ENCODE measurements around the gene MAD2L1BP. TPM values are rescaled to one million over a fixed set of nuclear protein-coding genes. Genes with fewer than 3 reads are reported as not detected.

Gene MAD2L1BP
- total RNA-seq, 6 donors from 2014 or later = 16.8 to 66.4 (median 24.9) TPM

GRCh38 chr6:43689421-43689820 lies 53.8 kb downstream of the MAD2L1BP start:
- Histone ChIP-seq H3K4me3 (no peak overlapping the region), H3K9me3 (no peaks in the 10 kb centered on the region), H3K27me3 (no peaks in the 10 kb centered on the region), H3K36me3 (no peaks in the 10 kb centered on the region), H3K4me1 (peaks cover 15 to 23% (median 20%) of the 10 kb centered on the region in 4 donors), H3K27ac (no peak overlapping the region)
- DNase-seq (no peak), ATAC-seq (ENCODE audit: low FRiP score in 2 of 2) (no peak)
- TF ChIP-seq POLR2A (IDR thresholded peaks at IDR 0.05) (no peak), POLR2AphosphoS5 (IDR thresholded peaks at IDR 0.05) (no peak), CTCF (IDR thresholded peaks at IDR 0.05) (no peak), EP300 (IDR thresholded peaks at IDR 0.05) (no peak)
- 56 to 60% methylated on average over 2 of the region's 2 CpGs for WGBS, 2 donors

Other genes starting within 250 kb of the MAD2L1BP start
- 10 to 100 TPM; 18.8 to 75.4 (median 34.2) TPM for gene ABCC10, start 208.3 kb upstream of the MAD2L1BP start, total RNA-seq
- 1 to 10 TPM in 2 of 6 donors, under 1 TPM in 2, not detected in 2; 0.34 to 2.4 (median 1.2) TPM for gene DLK2, start 180.3 kb upstream of the MAD2L1BP start, total RNA-seq
- gene TJAP1, start 158.3 kb upstream of the MAD2L1BP start, total RNA-seq = 10 to 100 TPM; 22.2 to 57.6 (median 31.1) TPM
- 1 to 10 TPM in 5 of 6 donors, under 1 TPM in 1; 0.34 to 3.4 (median 2.5) TPM for gene LRRC73, start 125.5 kb upstream of the MAD2L1BP start, total RNA-seq
- gene YIPF3, start 118.9 kb upstream of the MAD2L1BP start, total RNA-seq = 100 to 1,000 TPM; 103 to 170 (median 125) TPM
- gene POLR1C, start 118.8 kb upstream of the MAD2L1BP start, total RNA-seq = 10 to 100 TPM; 14.2 to 41.4 (median 24.5) TPM
- gene XPO5, start 59.8 kb upstream of the MAD2L1BP start, total RNA-seq = 10 to 100 TPM; 17.9 to 48.2 (median 25.1) TPM
- 10 to 100 TPM in 5 of 6 donors, 1 to 10 TPM in 1; 9.1 to 27.5 (median 19.8) TPM for gene POLH, start 59.7 kb upstream of the MAD2L1BP start, total RNA-seq
- 100 to 1,000 TPM in 1 of 6 donors, 10 to 100 TPM in 5; 41.3 to 128 (median 78.1) TPM for gene GTPBP2, start 6.6 kb upstream of the MAD2L1BP start, total RNA-seq
- gene RSPH9, start 9.2 kb downstream of the MAD2L1BP start, total RNA-seq = 1 to 10 TPM in 5 of 6 donors, under 1 TPM in 1; 0.20 to 4.2 (median 2.1) TPM
- 10 to 100 TPM; 21.0 to 45.6 (median 33.4) TPM for gene MRPS18A, start 52.0 kb downstream of the MAD2L1BP start, total RNA-seq
- gene VEGFA, start 134.4 kb downstream of the MAD2L1BP start, total RNA-seq = 100 to 1,000 TPM; 129 to 564 (median 261) TPM

All from upper lobe of left lung (tissue), 6 donors.